ENCODE measurements around the gene RHEB.

The RHEB gene

GRCh38 chr7:151524331-151524730, 4.6 kb upstream of the RHEB start:
- no peak for DNase-seq

- no peak for DNase-seq
Measured at GRCh38 chr7:151520419-151521261, 945 bp upstream of the RHEB start.

- DNase-seq: peak; percentile 58
Measured at GRCh38 chr7:151518947-151519764, 539 bp downstream of the RHEB start.

- DNase-seq: peak; percentile 72
Measured at GRCh38 chr7:151518105-151518946, 1.4 kb downstream of the RHEB start.

GRCh38 chr7:151517601-151518104, 2.0 kb downstream of the RHEB start:
- no peak for DNase-seq

- DNase-seq: no peak
Measured at GRCh38 chr7:151515276-151515565, 4.5 kb downstream of the RHEB start.

GRCh38 chr7:151514461-151515275, 5.0 kb downstream of the RHEB start:
- no peak for DNase-seq

GRCh38 chr7:151513133-151513532, 6.6 kb downstream of the RHEB start:
- DNase-seq: no peak

GRCh38 chr7:151512353-151512752, 7.3 kb downstream of the RHEB start:
- no peak for DNase-seq

GRCh38 chr7:151511946-151512345, 7.7 kb downstream of the RHEB start:
- no peak for DNase-seq

GRCh38 chr7:151511270-151511669, 8.4 kb downstream of the RHEB start:
- no peak for DNase-seq

- no peak for DNase-seq
Measured at GRCh38 chr7:151509670-151510333, 9.9 kb downstream of the RHEB start.

- no peak for DNase-seq
Measured at GRCh38 chr7:151508991-151509390, 10.7 kb downstream of the RHEB start.

GRCh38 chr7:151507806-151508205, 11.9 kb downstream of the RHEB start:
- no peak for DNase-seq

GRCh38 chr7:151506901-151507382, 12.8 kb downstream of the RHEB start:
- no peak for DNase-seq

- DNase-seq: no peak
Measured at GRCh38 chr7:151505836-151506468, 13.7 kb downstream of the RHEB start.

GRCh38 chr7:151505433-151505832, 14.3 kb downstream of the RHEB start:
- DNase-seq: no peak

- no peak for DNase-seq
Measured at GRCh38 chr7:151504715-151505326, 14.9 kb downstream of the RHEB start.

- DNase-seq: no peak
Measured at GRCh38 chr7:151503902-151504714, 15.6 kb downstream of the RHEB start.

- no peak for DNase-seq
Measured at GRCh38 chr7:151501676-151502075, 18.0 kb downstream of the RHEB start.
